ENCODE measurements around the gene CDCA8. TPM values are rescaled to one million over a fixed set of nuclear protein-coding genes. Genes with fewer than 3 reads are reported as not detected.

CDCA8 gene
- total and polyA plus RNA-seq, 2 of the 13 experiments (the other 11 are each of a cell fraction or from before 2014, with no cell fraction given) = 24.1 to 38.6 TPM

DNA sequence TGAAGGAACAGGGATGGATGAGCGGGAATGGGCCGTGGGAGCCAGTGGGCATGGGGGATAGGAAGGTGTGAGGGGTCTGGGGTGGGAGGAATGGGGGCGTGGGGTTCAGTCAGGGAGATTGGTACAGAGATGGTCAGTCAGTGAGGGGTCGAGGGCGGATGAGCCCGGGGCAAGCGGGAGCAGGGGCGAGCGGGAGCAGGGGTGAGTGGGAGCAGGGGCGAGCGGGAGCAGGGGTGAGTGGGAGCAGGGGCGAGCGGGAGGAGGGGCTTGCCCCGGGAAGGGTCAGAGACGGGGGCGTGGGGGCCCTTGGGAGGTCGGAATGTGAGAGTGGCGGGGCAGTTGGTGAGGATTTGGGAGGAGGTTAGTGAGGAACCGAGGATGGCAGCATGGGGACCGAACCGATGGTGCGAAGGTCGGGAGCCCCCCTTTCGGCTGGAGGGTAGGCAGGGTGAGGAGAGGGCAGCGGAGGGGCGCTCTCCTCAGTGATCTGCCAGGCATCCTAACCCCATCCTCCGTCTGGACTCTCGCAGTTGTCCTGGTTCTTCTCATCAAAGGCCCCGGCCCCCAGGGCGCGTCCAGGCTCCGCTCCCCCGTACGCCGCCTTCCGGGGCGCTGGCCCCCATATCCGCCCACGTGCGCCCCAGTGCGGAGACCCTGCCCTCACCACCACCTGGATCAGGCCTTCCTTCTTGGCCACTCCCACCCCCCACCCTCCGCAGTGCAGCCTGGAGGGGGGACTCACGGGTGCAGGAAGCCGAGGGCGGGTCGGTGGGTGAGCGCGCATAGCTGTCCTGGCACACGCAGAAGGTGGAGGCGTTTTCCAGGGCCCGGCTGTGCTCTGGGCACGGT lies 61.4 kb downstream of the CDCA8 start:
- no TSS peak for BruUV-seq (replicated peaks)
- peaks cover 14% of the 10 kb centered on the region; the same call in 1 of the 2 replicates for H3K4me1 ChIP-seq (ENCODE audit: insufficient read depth, low read length)
- CTCF ChIA-PET (ENCODE audit: low intra/inter-chr PET ratio, low total read pairs) = no interaction called here
- H3K4me3 ChIP-seq (replicated peaks in 1 of 3; ENCODE audit: insufficient read depth in 1 of 3, low read depth in 2 of 3, low read length in 3 of 3) = peak overlapping the region in 2 of 3 experiments; percentile 33 to 64; a peak in 2 of 6 replicates
- POLR2A ChIA-PET = no interaction called here
- WGBS (ENCODE audit: low lambda C conversion rate) = 29% methylated on average over 30 of the region's 52 CpGs
- no peak; the same call in 2 of the 3 replicates for ATAC-seq
- DNase-seq (ENCODE audit: low spot score) = no peak
- no peak for FAIRE-seq
- no peak overlapping the region for H2AFZ ChIP-seq (ENCODE audit: low read length)
- H3K9ac ChIP-seq (ENCODE audit: insufficient read depth, low read depth, low read length) = no peak overlapping the region
- H4K20me1 ChIP-seq (ENCODE audit: insufficient read depth, low read length) = no peaks in the 10 kb centered on the region
- peaks cover 6 to 39% of the 10 kb centered on the region in 2 experiments; a peak in 4 of 5 replicates for H3K27me3 ChIP-seq (ENCODE audit: control insufficient read depth in 1 of 2, insufficient read depth in 2 of 2, low read length in 2 of 2)
- intact Hi-C loops (cut with micrococcal nuclease; ENCODE audit: unreplicated experiment) = no loop called here
- no peak overlapping the region; the same call in 1 of the 2 replicates for H3K4me2 ChIP-seq (ENCODE audit: low read depth, low read length)
- H3K36me3 ChIP-seq (replicated peaks in 1 of 2; ENCODE audit: control insufficient read depth in 1 of 2, insufficient read depth in 2 of 2, low read length in 2 of 2) = no peaks in the 10 kb centered on the region
- no peaks in the 10 kb centered on the region for H3K9me3 ChIP-seq (ENCODE audit: low read length)
- TF ChIP-seq, protein P1, sequence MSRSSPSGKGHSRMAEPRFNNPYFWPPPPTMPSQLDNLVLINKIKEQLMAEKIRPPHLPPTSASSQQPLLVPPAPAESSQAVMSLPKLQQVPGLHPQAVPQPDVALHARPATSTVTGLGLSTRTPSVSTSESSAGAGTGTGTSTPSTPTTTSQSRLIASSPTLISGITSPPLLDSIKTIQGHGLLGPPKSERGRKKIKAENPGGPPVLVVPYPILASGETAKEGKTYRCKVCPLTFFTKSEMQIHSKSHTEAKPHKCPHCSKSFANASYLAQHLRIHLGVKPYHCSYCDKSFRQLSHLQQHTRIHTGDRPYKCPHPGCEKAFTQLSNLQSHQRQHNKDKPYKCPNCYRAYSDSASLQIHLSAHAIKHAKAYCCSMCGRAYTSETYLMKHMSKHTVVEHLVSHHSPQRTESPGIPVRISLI (CRISPR knock-in tag; IDR thresholded peaks at IDR 0.05; ENCODE audit: borderline replicate concordance) = no peak
- TF ChIP-seq KDM6A (CRISPR knock-in tag; IDR thresholded peaks at IDR 0.05; ENCODE audit: low read depth) = no peak
- no peak for TF ChIP-seq SP140L (CRISPR knock-in tag; IDR thresholded peaks at IDR 0.05; ENCODE audit: borderline replicate concordance)
- TF ChIP-seq ZNF432 (CRISPR knock-in tag; IDR thresholded peaks at IDR 0.05; ENCODE audit: borderline replicate concordance) = no peak
- TF ChIP-seq, protein P2, sequence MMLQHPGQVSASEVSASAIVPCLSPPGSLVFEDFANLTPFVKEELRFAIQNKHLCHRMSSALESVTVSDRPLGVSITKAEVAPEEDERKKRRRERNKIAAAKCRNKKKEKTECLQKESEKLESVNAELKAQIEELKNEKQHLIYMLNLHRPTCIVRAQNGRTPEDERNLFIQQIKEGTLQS (CRISPR knock-in tag; IDR thresholded peaks at IDR 0.05) = no peak
- TF ChIP-seq ZNF296 (CRISPR knock-in tag; conservative IDR thresholded peaks at IDR 0.05) = no peak
- no peak for TF ChIP-seq NFIB (CRISPR knock-in tag; IDR thresholded peaks at IDR 0.05; ENCODE audit: borderline replicate concordance)
- no peak for TF ChIP-seq MEF2D (CRISPR knock-in tag; IDR thresholded peaks at IDR 0.05)
- no peak for TF ChIP-seq GTF3A (CRISPR knock-in tag; conservative IDR thresholded peaks at IDR 0.05)
- no peak for TF ChIP-seq DNMT1 (CRISPR knock-in tag; IDR thresholded peaks at IDR 0.05)
- TF ChIP-seq ZNF30 (CRISPR knock-in tag; IDR thresholded peaks at IDR 0.05) = no peak
- TF ChIP-seq EP300 (IDR thresholded peaks at IDR 0.05; ENCODE audit: low read depth in 2 of 2, low read length in 2 of 2) = no peak
- no peak for TF ChIP-seq EP300 (CRISPR knock-in tag; IDR thresholded peaks at IDR 0.05; ENCODE audit: borderline replicate concordance)
- TF ChIP-seq NCOA1 (CRISPR knock-in tag; IDR thresholded peaks at IDR 0.05) = no peak
- no peak for TF ChIP-seq ZNF460 (CRISPR knock-in tag; IDR thresholded peaks at IDR 0.05; ENCODE audit: borderline replicate concordance)
- TF ChIP-seq ZNF7 (CRISPR knock-in tag; IDR thresholded peaks at IDR 0.05) = no peak
- TF ChIP-seq ARNT (IDR thresholded peaks at IDR 0.05) = no peak
- TF ChIP-seq MAF1 (CRISPR knock-in tag; IDR thresholded peaks at IDR 0.05; ENCODE audit: borderline replicate concordance) = no peak
- TF ChIP-seq ZNF775 (CRISPR knock-in tag; IDR thresholded peaks at IDR 0.05; ENCODE audit: borderline replicate concordance) = no peak
- TF ChIP-seq NCOA2 (CRISPR knock-in tag; IDR thresholded peaks at IDR 0.05) = no peak
- H3K79me2 ChIP-seq (ENCODE audit: insufficient read depth, low read length) = no peaks in the 10 kb centered on the region
- no peak overlapping the region for H3K27ac ChIP-seq (ENCODE audit: extremely low read length, insufficient read depth, low read length)
- in situ Hi-C loops (cut with HindIII; ENCODE audit: extremely low pct_ligation_motif_present, low pct_unique_long_range_greater_than_20kb) = no loop called here

All from HepG2 (cell line).